DOHH2 (cell line): Measurements from ENCODE around the gene OR51L1.

Experiments used
- H3F3A ChIP-seq: fragments of 200-600 bp; sonication (generic), shearing (Covaris generic); 2 replicates; pipeline ENCODE4 v1.6.0; 2016; ENCODE audit warnings: antibody characterized with exemption, mild to moderate bottlenecking; ENCODE audit not compliant: control insufficient read depth, insufficient read depth
- H3K27ac ChIP-seq: fragments of 200-600 bp; sonication (generic); 2 replicates; pipeline ENCODE4 v1.5.1; 2014; ENCODE audit warnings: low read depth, mild to moderate bottlenecking, low read length, moderate library complexity
- H3K27me3 ChIP-seq: fragments of 200-600 bp; sonication (generic); 2 replicates; pipeline ENCODE4 v1.6.1; 2014; ENCODE audit warnings: mild to moderate bottlenecking, low read length, mixed read lengths; ENCODE audit not compliant: control insufficient read depth
- H3K36me3 ChIP-seq: fragments of 200-600 bp; sonication (generic); 2 replicates; pipeline ENCODE4 v1.6.1; 2014; ENCODE audit warnings: mild to moderate bottlenecking, low read length, moderate library complexity, mixed read lengths; ENCODE audit not compliant: control insufficient read depth
- H3K4me1 ChIP-seq: fragments of 200-600 bp; sonication (generic); 2 replicates; pipeline ENCODE4 v1.6.1; 2014; ENCODE audit warnings: mild to moderate bottlenecking, low read length, mixed read lengths; ENCODE audit not compliant: control insufficient read depth
- H3K4me2 ChIP-seq: fragments of 200-600 bp; sonication (generic); 2 replicates; pipeline ENCODE4 v1.6.0; 2014; ENCODE audit warnings: mild to moderate bottlenecking, low read length, moderate library complexity
- H3K4me3 ChIP-seq: fragments of 200-600 bp; sonication (generic); 2 replicates; pipeline ENCODE4 v1.5.1; 2014; ENCODE audit warnings: mild to moderate bottlenecking, low read length, mixed read lengths
- H3K79me2 ChIP-seq: fragments of 200-600 bp; sonication (generic); 2 replicates; pipeline ENCODE4 v1.6.1; 2014; ENCODE audit warnings: mild to moderate bottlenecking, low read length, mixed read lengths; ENCODE audit not compliant: control insufficient read depth
- H3K9me2 ChIP-seq: fragments of 200-600 bp; sonication (generic); replicated peaks from 2 replicates; pipeline ENCODE4 v1.6.1; 2014; ENCODE audit warnings: mild to moderate bottlenecking, low read length, mixed read lengths; ENCODE audit not compliant: control insufficient read depth
- H3K9me3 ChIP-seq: fragments of 200-600 bp; sonication (generic); 2 replicates; pipeline ENCODE4 v1.6.1; 2014; ENCODE audit warnings: antibody characterized with exemption, low read length, mixed read lengths; ENCODE audit not compliant: control insufficient read depth, insufficient read depth
- H4K20me1 ChIP-seq: fragments of 200-600 bp; sonication (generic); 2 replicates; pipeline ENCODE4 v1.6.0; 2014; ENCODE audit warnings: low read depth, mild to moderate bottlenecking, antibody characterized with exemption, low read length, moderate library complexity; ENCODE audit not compliant: control insufficient read depth, insufficient read depth
- CTCF ChIP-seq: fragments of 200-600 bp; sonication (generic); IDR thresholded peaks from one replicate; pipeline ENCODE4 v1.5.1; 2014; ENCODE audit warnings: antibody characterized with exemption, mild to moderate bottlenecking, low read depth, low read length; ENCODE audit not compliant: poor library complexity, severe bottlenecking
- EZH2phosphoT487 ChIP-seq: fragments of 200-600 bp; sonication (generic); IDR thresholded peaks from 2 replicates; pipeline ENCODE4 v1.6.1; 2017; ENCODE audit warnings: borderline replicate concordance, mild to moderate bottlenecking, antibody characterized with exemption, low read length, moderate library complexity, mixed read lengths

OR51L1 gene

DNA sequence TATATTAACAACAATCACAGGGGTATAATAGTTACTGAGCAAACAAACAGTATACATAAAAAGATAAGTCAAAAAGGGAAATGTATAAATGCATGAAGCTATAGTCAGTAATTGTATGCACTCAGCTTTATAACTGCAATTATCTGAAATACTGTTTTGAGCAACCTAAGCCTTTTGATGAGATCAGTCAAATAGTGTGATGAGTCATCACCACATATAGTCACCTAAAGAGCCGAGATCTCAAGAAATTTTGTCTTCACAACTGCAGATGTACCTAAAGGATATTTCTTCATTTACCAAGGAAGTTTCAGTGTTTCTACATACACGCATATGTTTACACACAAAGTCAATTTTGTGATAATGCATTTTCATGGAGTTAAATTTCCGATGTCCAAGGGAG, 33.8 kb upstream of the OR51L1 start:
- no peaks in the 10 kb centered on the region for H4K20me1 ChIP-seq
- no peaks in the 10 kb centered on the region for H3K27me3 ChIP-seq
- no peak overlapping the region for H3K27ac ChIP-seq
- no peaks in the 10 kb centered on the region for H3K9me2 ChIP-seq
- no peak overlapping the region for H3K4me2 ChIP-seq
- no peaks in the 10 kb centered on the region for H3K9me3 ChIP-seq
- TF ChIP-seq CTCF, result no peak
- TF ChIP-seq EZH2phosphoT487, result no peak
- no peaks in the 10 kb centered on the region for H3K36me3 ChIP-seq
- H3K79me2 ChIP-seq, result no peaks in the 10 kb centered on the region
- H3K4me1 ChIP-seq, result no peaks in the 10 kb centered on the region
- H3F3A ChIP-seq, result no peaks in the 10 kb centered on the region
- H3K4me3 ChIP-seq, result no peak overlapping the region

DNA sequence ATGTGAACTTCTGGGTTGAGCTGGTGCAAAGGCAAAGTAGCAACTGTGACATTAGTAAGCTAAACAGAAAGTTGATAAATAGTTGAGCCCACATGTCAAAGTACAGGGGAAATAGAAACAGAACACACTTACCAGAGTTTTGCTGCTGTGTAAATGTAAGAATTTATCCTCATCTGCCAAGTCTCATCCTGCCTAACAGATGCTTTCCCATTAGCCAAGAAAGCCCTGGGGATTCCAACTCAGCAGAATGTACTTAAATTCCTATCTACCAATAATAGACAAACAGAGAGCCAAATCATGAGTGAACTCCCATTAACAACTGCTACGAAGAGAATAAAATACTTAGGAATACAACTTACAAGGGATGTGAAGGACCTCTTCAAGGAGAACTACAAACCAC, 31.8 kb upstream of the OR51L1 start:
- H3K9me3 ChIP-seq, result no peaks in the 10 kb centered on the region
- no peak overlapping the region for H3K4me2 ChIP-seq
- H3K4me1 ChIP-seq, result no peaks in the 10 kb centered on the region
- no peak overlapping the region for H3K27ac ChIP-seq
- no peak overlapping the region for H3K4me3 ChIP-seq
- no peaks in the 10 kb centered on the region for H3F3A ChIP-seq
- no peaks in the 10 kb centered on the region for H3K9me2 ChIP-seq
- H3K36me3 ChIP-seq, result no peaks in the 10 kb centered on the region
- TF ChIP-seq CTCF (no peak), EZH2phosphoT487 (no peak)
- H3K27me3 ChIP-seq, result no peaks in the 10 kb centered on the region
- H3K79me2 ChIP-seq, result no peaks in the 10 kb centered on the region
- no peaks in the 10 kb centered on the region for H4K20me1 ChIP-seq

DNA sequence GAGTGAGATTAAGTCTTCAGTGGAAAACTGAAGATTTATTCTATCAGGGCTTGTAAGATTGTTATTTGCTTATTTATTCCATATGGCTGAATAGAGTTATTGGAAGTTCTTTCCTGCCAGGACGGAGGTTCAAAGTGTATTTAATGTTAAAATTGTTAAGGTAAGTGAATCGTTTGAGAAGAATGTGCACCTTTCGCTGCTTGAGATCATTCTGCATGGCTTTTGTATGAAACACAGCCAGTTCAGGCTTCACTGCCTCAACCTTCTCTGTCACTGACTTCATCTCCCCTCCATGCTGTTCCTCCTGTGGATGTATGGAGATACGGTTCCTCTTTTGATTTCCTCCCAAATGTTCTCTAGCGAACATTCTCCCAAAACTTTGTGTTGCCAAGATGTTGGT, 19.2 kb upstream of the OR51L1 start:
- TF ChIP-seq CTCF (no peak), EZH2phosphoT487 (no peak)
- Histone ChIP-seq H3K4me1 (no peaks in the 10 kb centered on the region), H3K36me3 (no peaks in the 10 kb centered on the region), H3K79me2 (no peaks in the 10 kb centered on the region), H3K4me2 (no peak overlapping the region), H4K20me1 (no peaks in the 10 kb centered on the region), H3K9me3 (no peaks in the 10 kb centered on the region), H3K4me3 (no peak overlapping the region), H3K27ac (no peak overlapping the region), H3F3A (no peaks in the 10 kb centered on the region), H3K9me2 (no peaks in the 10 kb centered on the region), H3K27me3 (no peaks in the 10 kb centered on the region)

- no peaks in the 10 kb centered on the region for H3K9me2 ChIP-seq
- H3K4me2 ChIP-seq, result no peak overlapping the region
- no peaks in the 10 kb centered on the region for H3K4me1 ChIP-seq
- H3K36me3 ChIP-seq, result no peaks in the 10 kb centered on the region
- no peaks in the 10 kb centered on the region for H3K79me2 ChIP-seq
- no peak overlapping the region for H3K4me3 ChIP-seq
- no peaks in the 10 kb centered on the region for H3K9me3 ChIP-seq
- H3K27ac ChIP-seq, result no peak overlapping the region
- no peaks in the 10 kb centered on the region for H3K27me3 ChIP-seq
- H3F3A ChIP-seq, result no peaks in the 10 kb centered on the region
- H4K20me1 ChIP-seq, result no peaks in the 10 kb centered on the region
- no peak for TF ChIP-seq CTCF
- no peak for TF ChIP-seq EZH2phosphoT487
Observed at GRCh38 chr11:4979036-4979435, 15.6 kb upstream of the OR51L1 start.
